Neural cell (in vitro differentiated cells): ENCODE results near the gene VPS13D.

Source experiments
- CTCF ChIP-seq: fragments of 450-650 bp; IDR thresholded peaks from 2 replicates; pipeline ENCODE4 v1.5.1; 2014; ENCODE audit warnings: antibody characterized with exemption, mild to moderate bottlenecking, moderate library complexity; ENCODE audit not compliant: poor library complexity, severe bottlenecking
- EP300 ChIP-seq: fragments of 450-650 bp; conservative IDR thresholded peaks from 2 replicates; pipeline ENCODE4 v1.6.1; 2014; ENCODE audit warnings: antibody characterized with exemption, mild to moderate bottlenecking, moderate library complexity; ENCODE audit not compliant: poor library complexity, severe bottlenecking
- EZH2 ChIP-seq: fragments of 200-600, 300-800 bp; shearing (Covaris generic), sonication (generic); IDR thresholded peaks from 2 replicates; pipeline ENCODE4 v1.6.1; 2014; ENCODE audit warnings: antibody characterized with exemption, low read length, borderline replicate concordance, mild to moderate bottlenecking; ENCODE audit not compliant: insufficient read depth, poor library complexity, severe bottlenecking
- MXI1 ChIP-seq: fragments of 450-650 bp; conservative IDR thresholded peaks from 2 replicates; pipeline ENCODE4 v1.6.1; 2014; ENCODE audit warnings: antibody characterized with exemption, mild to moderate bottlenecking; ENCODE audit not compliant: poor library complexity, severe bottlenecking
- POLR2AphosphoS5 ChIP-seq: IDR thresholded peaks from 2 replicates; pipeline ENCODE4 v1.6.1; 2012
- RAD21 ChIP-seq: fragments of 450-650 bp; conservative IDR thresholded peaks from 2 replicates; pipeline ENCODE4 v1.6.1; 2014; ENCODE audit warnings: antibody characterized with exemption, mild to moderate bottlenecking, moderate library complexity
- REST ChIP-seq: IDR thresholded peaks from 2 replicates; pipeline ENCODE4 v1.6.1; 2012; ENCODE audit warnings: borderline replicate concordance
- SMC3 ChIP-seq: fragments of 450-650 bp; conservative IDR thresholded peaks from 2 replicates; pipeline ENCODE4 v1.6.1; 2014; ENCODE audit warnings: antibody characterized with exemption, mild to moderate bottlenecking, moderate library complexity; ENCODE audit not compliant: poor library complexity
- TAF1 ChIP-seq: IDR thresholded peaks from 2 replicates; pipeline ENCODE4 v1.6.1; 2012; ENCODE audit warnings: low read depth

- TF ChIP-seq CTCF (no peak), EZH2 (no peak), MXI1 (no peak), EP300 (no peak), SMC3 (no peak), REST (no peak), POLR2AphosphoS5 (no peak), TAF1 (no peak), RAD21 (no peak)
Observed at GRCh38 chr1:12344596-12345349, 114.9 kb downstream of the VPS13D start.
